GM12878 (cell line): Measurements from ENCODE around the gene ZFYVE21. TPM values are rescaled to one million over a fixed set of nuclear protein-coding genes. Genes with fewer than 3 reads are reported as not detected.

Source experiments
- ATAC-seq: fragments of 200-7000 bp; cut with Tn5 transposase; 3 replicates; pipeline ENCODE4 v1.9.1; 2020; ENCODE audit warnings: mild to moderate bottlenecking, moderate library complexity
- BruUV-seq: library from RNA; stranded (reverse); fragments of 400-500 nt; replicated peaks from 2 replicates; lab custom pipeline; 2021; lab: Mats Ljungman, UMichigan
- CTCF ChIA-PET: fragments of 300-600 bp; sonication (Branson Sonifier 250); formaldehyde crosslinking; extraction: SDS; loops from one replicate; lab custom pipeline; 2021; ENCODE audit warnings: inconsistent platforms; lab: Yijun Ruan, JAX
- POLR2A ChIA-PET: fragments of 350-600 bp; formaldehyde crosslinking; extraction: SDS; loops from one replicate; lab custom pipeline; 2021; ENCODE audit warnings: inconsistent platforms; lab: Charles Lee
- RAD21 ChIA-PET: fragments of 300-600 bp; sonication (Branson Sonifier 250); formaldehyde crosslinking; loops from one replicate; lab custom pipeline; 2023; ENCODE audit warnings: antibody characterized with exemption; ENCODE audit not compliant: unreplicated experiment; lab: Charles Lee
- SMC1A ChIA-PET: fragments of 300-600 bp; sonication (Branson Sonifier 250); formaldehyde crosslinking; loops from one replicate; lab custom pipeline; 2023; ENCODE audit not compliant: unreplicated experiment, uncharacterized antibody; lab: Charles Lee
- DNase-seq: peaks from one replicate; pipeline ENCODE4 v3.0.0-alpha.2; 2011; ENCODE audit warnings: low read depth, low spot score
- FAIRE-seq: peaks from 3 replicates; lab custom pipeline; 2011; peaks lifted over from hg19 to GRCh38; lab: Jason Lieb, UNC
- H2AFZ ChIP-seq: 2 replicates; pipeline ENCODE4 v1.6.0; 2011; ENCODE audit warnings: low read depth, low read length, control low read depth; ENCODE audit not compliant: control insufficient read depth
- H3K27ac ChIP-seq: 2 replicates; pipeline ENCODE4 v1.5.1; 2011; ENCODE audit warnings: control low read depth; ENCODE audit not compliant: control insufficient read depth, insufficient read depth
- H3K27me3 ChIP-seq, 2 experiments: replicated peaks in 1 of 2; 2 replicates each; pipeline versions ENCODE4 v1.6.0 to v1.6.1; 2011; ENCODE audit warnings: low read length in 1 of 2; ENCODE audit not compliant: control insufficient read depth in 2 of 2, insufficient read depth in 2 of 2
- H3K36me3 ChIP-seq, 2 experiments: 2 replicates each; pipeline ENCODE4 v1.5.1; 2011; ENCODE audit warnings: low read length in 1 of 2; ENCODE audit not compliant: control insufficient read depth in 2 of 2, insufficient read depth in 2 of 2
- H3K4me1 ChIP-seq: 2 replicates; pipeline ENCODE4 v1.6.1; 2011; ENCODE audit warnings: mild to moderate bottlenecking, low read length, moderate library complexity, mixed read lengths; ENCODE audit not compliant: control insufficient read depth, insufficient read depth
- H3K4me2 ChIP-seq: 2 replicates; pipeline ENCODE4 v1.6.0; 2011; ENCODE audit warnings: control low read depth; ENCODE audit not compliant: control insufficient read depth, insufficient read depth
- H3K4me3 ChIP-seq: fragments of 200-600 bp; sonication (generic); 2 replicates; pipeline ENCODE4 v1.5.1; 2016
- H3K79me2 ChIP-seq: 2 replicates; pipeline ENCODE4 v1.6.0; 2011; ENCODE audit warnings: low read length; ENCODE audit not compliant: control insufficient read depth, insufficient read depth
- H3K9ac ChIP-seq: 2 replicates; pipeline ENCODE4 v1.8.0; 2011; ENCODE audit warnings: low read length, control low read depth, mixed read lengths; ENCODE audit not compliant: control insufficient read depth, insufficient read depth
- H3K9me3 ChIP-seq: replicated peaks from 3 replicates; pipeline ENCODE4 v1.5.1; 2011; ENCODE audit warnings: mild to moderate bottlenecking, low read length; ENCODE audit not compliant: control insufficient read depth, insufficient read depth
- H4K20me1 ChIP-seq: 2 replicates; pipeline ENCODE4 v1.6.0; 2011; ENCODE audit not compliant: control insufficient read depth, insufficient read depth
- BACH1 ChIP-seq: fragments of 450-650 bp; IDR thresholded peaks from 2 replicates; pipeline ENCODE4 v1.6.1; 2017; ENCODE audit warnings: mild to moderate bottlenecking, borderline replicate concordance
- CBX5 ChIP-seq: sonication (generic); IDR thresholded peaks from 2 replicates; pipeline ENCODE4 v1.6.1; 2016; ENCODE audit warnings: low read depth, moderate library complexity, mild to moderate bottlenecking, inconsistent platforms
- CEBPB ChIP-seq, 2 experiments: fragments of 150-350 bp in 1 of 2; IDR thresholded peaks; 2 replicates each; pipeline ENCODE4 v1.6.1; 2012 to 2014; ENCODE audit warnings: low read depth in 2 of 2, low read length in 2 of 2, borderline replicate concordance in 1 of 2, inconsistent platforms in 1 of 2
- CREM ChIP-seq: IDR thresholded peaks from 2 replicates; pipeline ENCODE4 v1.6.1; 2014; ENCODE audit warnings: antibody characterized with exemption, low read depth
- ESRRA ChIP-seq: IDR thresholded peaks from 2 replicates; pipeline ENCODE4 v1.6.1; 2012; ENCODE audit warnings: mild to moderate bottlenecking, low read length, improper control_type of control experiment
- FOXK2 ChIP-seq: fragments of 450-650 bp; IDR thresholded peaks from 2 replicates; pipeline ENCODE4 v1.6.1; 2017; ENCODE audit warnings: mild to moderate bottlenecking, moderate library complexity
- JUND ChIP-seq: IDR thresholded peaks from 2 replicates; pipeline ENCODE4 v1.6.1; 2012; ENCODE audit warnings: low read depth, mild to moderate bottlenecking, low read length, improper control_type of control experiment, moderate library complexity
- KDM1A ChIP-seq: fragments of 200-600 bp; sonication (generic); IDR thresholded peaks from 2 replicates; pipeline ENCODE4 v1.6.1; 2016; ENCODE audit warnings: borderline replicate concordance
- PAX5 ChIP-seq: IDR thresholded peaks from 2 replicates; pipeline ENCODE4 v1.6.1; 2011; ENCODE audit warnings: low read depth, low read length, borderline replicate concordance
- POU2F2 ChIP-seq: IDR thresholded peaks from 3 replicates; pipeline ENCODE4 v1.6.1; 2011; ENCODE audit warnings: low read depth, mild to moderate bottlenecking, low read length, borderline replicate concordance
- RAD51 ChIP-seq: fragments of 450-650 bp; IDR thresholded peaks from 2 replicates; pipeline ENCODE4 v1.6.1; 2016; ENCODE audit warnings: moderate library complexity, mild to moderate bottlenecking, inconsistent platforms
- TCF12 ChIP-seq: IDR thresholded peaks from 2 replicates; pipeline ENCODE4 v1.6.1; 2011; ENCODE audit warnings: low read depth, mild to moderate bottlenecking, low read length
- USF2 ChIP-seq: IDR thresholded peaks from 2 replicates; pipeline ENCODE4 v1.6.1; 2011; ENCODE audit warnings: low read depth, low read length, improper control_type of control experiment, borderline replicate concordance
- ZSCAN29 ChIP-seq: fragments of 450-650 bp; IDR thresholded peaks from 2 replicates; pipeline ENCODE4 v1.6.1; 2017; ENCODE audit warnings: mild to moderate bottlenecking, moderate library complexity
- WGBS: methylation state at CpG from one replicate; pipeline ENCODE4 v1.1.6; 2016; ENCODE audit warnings: low lambda C conversion rate; ENCODE audit not compliant: insufficient replicate concordance, insufficient coverage; ENCODE audit errors: missing lambda C conversion rate; 5-methylcytosine and 5-hydroxymethylcytosine counted together
- in situ Hi-C: fragments of 300-500 bp; cut with MboI; formaldehyde crosslinking; loops from 9 replicates; pipeline ENCODE4 v1.14.3; 2018; ENCODE audit warnings: mixed read lengths
- intact Hi-C: fragments of 100-400 bp; cut with micrococcal nuclease; formaldehyde crosslinking; loops from one replicate; pipeline ENCODE4 v1.14.2; 2022; ENCODE audit not compliant: unreplicated experiment
- polyA plus RNA-seq, 11 experiments: library from polyadenylated mRNA; depleted of rRNA in 4 of 11; unstranded in 6 of 11; stranded (reverse) in 5 of 11; fragments of >200 nt; fragmentation: Nextera tagmentation in 4 of 11; fragmentation: Illumina TruSeq in 1 of 11; extraction: Ambion mirVana in 4 of 11; extraction: Trizol in 1 of 11; gene quantifications; 1 replicate in 1 of 11; 2 replicates in 10 of 11; pipeline versions ENCODE4 v1.2.1 to v1.2.3, GENCODE V29; 2011 to 2016; ENCODE audit warnings: inconsistent platforms in 2 of 11, missing spikeins in 2 of 11, low read depth in 1 of 11
- total RNA-seq, 4 experiments: library from RNA; depleted of rRNA in 3 of 4; stranded (reverse); fragments of >200 nt in 3 of 4; fragmentation: Illumina TruSeq in 1 of 4; extraction: Trizol in 1 of 4; gene quantifications; 2 replicates each; pipeline versions ENCODE4 v1.2.1 to v1.2.3, GENCODE V29; 2013 to 2021
- TF ChIP-seq, protein P1 (sequence below): IDR thresholded peaks from 2 replicates; pipeline ENCODE4 v1.6.1; 2012; ENCODE audit warnings: low read length, inconsistent platforms
- TF ChIP-seq, protein P2 (sequence below): IDR thresholded peaks from 2 replicates; pipeline ENCODE4 v1.6.1; 2011; ENCODE audit warnings: low read depth, mild to moderate bottlenecking, low read length, moderate library complexity, borderline replicate concordance; ENCODE audit errors: extremely low read depth

Gene ZFYVE21
- total and polyA plus RNA-seq, 10 of the 15 experiments (the other 5 are each of a cell fraction or from before 2014, with no cell fraction given): 0.79 to 21.7 (median 13.8) TPM

DNA sequence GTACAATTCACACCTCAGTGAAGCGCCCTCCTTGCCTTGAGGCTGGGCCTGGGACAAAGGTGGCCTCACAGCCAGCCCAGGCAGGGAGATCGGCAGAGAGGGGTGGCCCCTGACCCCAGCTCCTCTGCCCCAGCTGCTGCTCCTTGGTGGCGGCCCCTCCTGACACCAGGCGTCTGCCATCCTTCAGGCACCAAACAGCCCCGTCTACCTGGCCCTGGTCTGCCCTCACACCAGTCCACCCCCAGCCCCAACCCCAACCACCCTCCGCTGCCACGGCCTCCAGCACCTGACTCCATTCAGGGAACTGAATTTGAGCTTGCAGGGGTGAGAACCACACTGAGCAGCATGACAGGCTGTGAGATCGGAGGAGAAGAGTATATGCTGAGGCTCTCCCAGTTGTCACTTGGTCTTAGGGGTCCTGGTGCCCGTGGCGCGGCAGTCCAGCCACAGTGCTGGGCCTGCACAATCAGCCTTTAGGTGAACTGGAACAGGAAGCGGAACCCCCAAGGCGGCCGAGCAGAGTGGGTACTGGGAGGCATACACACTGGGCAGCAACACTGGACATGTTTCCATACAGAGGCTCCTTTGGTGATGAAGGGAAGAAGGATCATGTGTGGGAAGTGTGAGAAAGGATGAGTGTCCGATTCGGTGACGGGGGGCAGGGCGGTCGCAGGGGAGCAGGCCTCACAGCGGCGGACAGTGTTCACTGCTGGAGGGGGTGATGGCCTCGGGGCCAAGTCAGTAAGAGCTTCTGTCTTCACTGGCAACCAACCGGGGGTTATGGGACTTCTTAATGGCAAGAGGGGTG lies 18.7 kb downstream of the ZFYVE21 start:
- CTCF ChIA-PET: no interaction called here
- H3K27me3 ChIP-seq: no peaks in the 10 kb centered on the region
- no peaks in the 10 kb centered on the region for H3K9me3 ChIP-seq
- no peaks in the 10 kb centered on the region for H3K79me2 ChIP-seq
- ATAC-seq: no peak
- no peak overlapping the region for H2AFZ ChIP-seq
- RAD21 ChIA-PET: interaction anchor here (0.8 kb wide), 1 partner anchor 8 kb away, joined by 3 read pairs; no protein-coding TSS in a partner anchor
- H3K36me3 ChIP-seq: peaks cover 3 to 10% of the 10 kb centered on the region in 2 experiments; a peak in 3 of 4 replicates
- no peak overlapping the region for H3K9ac ChIP-seq
- POLR2A ChIA-PET: no interaction called here
- SMC1A ChIA-PET: no interaction called here
- no peaks in the 10 kb centered on the region for H3K4me1 ChIP-seq
- intact Hi-C loops: no loop called here
- no peak for TF ChIP-seq CBX5
- no peak for TF ChIP-seq CEBPB (IDR thresholded peaks at IDR 0.05; ENCODE audit: borderline replicate concordance in 1 of 2, low read depth in 2 of 2, low read length in 2 of 2)
- no peak for TF ChIP-seq KDM1A
- TF ChIP-seq JUND: no peak
- TF ChIP-seq TCF12: no peak
- TF ChIP-seq RAD51: no peak
- no peak for FAIRE-seq
- TSS peak; percentile 67 for BruUV-seq
- H3K4me2 ChIP-seq: no peak overlapping the region
- 95% methylated on average over 23 of the region's 23 CpGs for WGBS
- H3K4me3 ChIP-seq: no peak overlapping the region
- no peaks in the 10 kb centered on the region for H4K20me1 ChIP-seq
- DNase-seq: no peak
- H3K27ac ChIP-seq: no peak overlapping the region
- in situ Hi-C loops: no loop called here

GRCh38 chr14:103735022-103735421 lies 19.4 kb downstream of the ZFYVE21 start:
- in situ Hi-C loops: no loop called here
- Histone ChIP-seq H3K9me3 (no peaks in the 10 kb centered on the region), H4K20me1 (no peaks in the 10 kb centered on the region), H3K27ac (no peak overlapping the region), H3K4me3 (no peak overlapping the region), H3K36me3 (peaks cover 3 to 8% of the 10 kb centered on the region in 2 experiments; a peak in 3 of 4 replicates), H3K79me2 (no peaks in the 10 kb centered on the region), H3K27me3 (no peaks in the 10 kb centered on the region), H3K9ac (no peak overlapping the region), H2AFZ (no peak overlapping the region), H3K4me2 (no peak overlapping the region), H3K4me1 (no peaks in the 10 kb centered on the region)
- WGBS: 90% methylated on average over 12 of the region's 12 CpGs
- RAD21 ChIA-PET: no interaction called here
- ATAC-seq: no peak
- DNase-seq: no peak
- POLR2A ChIA-PET: no interaction called here
- intact Hi-C loops: no loop called here
- FAIRE-seq: no peak
- BruUV-seq: no TSS peak
- SMC1A ChIA-PET: no interaction called here
- CTCF ChIA-PET: no interaction called here
- no peak for TF ChIP-seq ESRRA
- TF ChIP-seq, protein P1, sequence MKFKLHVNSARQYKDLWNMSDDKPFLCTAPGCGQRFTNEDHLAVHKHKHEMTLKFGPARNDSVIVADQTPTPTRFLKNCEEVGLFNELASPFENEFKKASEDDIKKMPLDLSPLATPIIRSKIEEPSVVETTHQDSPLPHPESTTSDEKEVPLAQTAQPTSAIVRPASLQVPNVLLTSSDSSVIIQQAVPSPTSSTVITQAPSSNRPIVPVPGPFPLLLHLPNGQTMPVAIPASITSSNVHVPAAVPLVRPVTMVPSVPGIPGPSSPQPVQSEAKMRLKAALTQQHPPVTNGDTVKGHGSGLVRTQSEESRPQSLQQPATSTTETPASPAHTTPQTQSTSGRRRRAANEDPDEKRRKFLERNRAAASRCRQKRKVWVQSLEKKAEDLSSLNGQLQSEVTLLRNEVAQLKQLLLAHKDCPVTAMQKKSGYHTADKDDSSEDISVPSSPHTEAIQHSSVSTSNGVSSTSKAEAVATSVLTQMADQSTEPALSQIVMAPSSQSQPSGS: no peak
- TF ChIP-seq CREM: no peak
- no peak for TF ChIP-seq POU2F2
- no peak for TF ChIP-seq ZSCAN29
- TF ChIP-seq PAX5: no peak
- no peak for TF ChIP-seq BACH1
- no peak for TF ChIP-seq FOXK2
- TF ChIP-seq, protein P2, sequence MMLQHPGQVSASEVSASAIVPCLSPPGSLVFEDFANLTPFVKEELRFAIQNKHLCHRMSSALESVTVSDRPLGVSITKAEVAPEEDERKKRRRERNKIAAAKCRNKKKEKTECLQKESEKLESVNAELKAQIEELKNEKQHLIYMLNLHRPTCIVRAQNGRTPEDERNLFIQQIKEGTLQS: no peak
- TF ChIP-seq USF2: no peak
